Osteocyte (in vitro differentiated cells): Measurements from ENCODE around the gene SRP68. TPM values are rescaled to one million over a fixed set of nuclear protein-coding genes. Genes with fewer than 3 reads are reported as not detected.
A peak's percentile ranks its signal among the peaks of the same experiment; 100 is the strongest.
"Not testable (repeated sequence)": the region's sequence is repeated elsewhere in the genome, so short reads cannot be mapped to it uniquely, and the experiment has no call there.

Source experiments
- DNase-seq: peaks from one replicate; pipeline ENCODE4 v3.0.0; 2021; ENCODE audit warnings: mixed read lengths; ENCODE audit not compliant: unreplicated experiment; ENCODE audit errors: extremely low spot score
- H3K27ac Mint-ChIP-seq: one replicate; pipeline ENCODE4 v1.8.0; 2021; ENCODE audit warnings: mild to moderate bottlenecking, mixed read lengths; ENCODE audit not compliant: unreplicated experiment
- H3K27me3 Mint-ChIP-seq: one replicate; pipeline ENCODE4 v1.8.0; 2021; ENCODE audit warnings: mixed read lengths; ENCODE audit not compliant: unreplicated experiment
- H3K36me3 Mint-ChIP-seq: one replicate; pipeline ENCODE4 v1.8.0; 2021; ENCODE audit warnings: mixed read lengths; ENCODE audit not compliant: unreplicated experiment
- H3K4me1 Mint-ChIP-seq: one replicate; pipeline ENCODE4 v1.8.0; 2021; ENCODE audit warnings: mixed read lengths; ENCODE audit not compliant: unreplicated experiment
- H3K4me3 Mint-ChIP-seq: one replicate; pipeline ENCODE4 v1.8.0; 2021; ENCODE audit warnings: mild to moderate bottlenecking, moderate library complexity, mixed read lengths; ENCODE audit not compliant: unreplicated experiment
- H3K9me3 Mint-ChIP-seq: one replicate; pipeline ENCODE4 v1.8.0; 2021; ENCODE audit warnings: mixed read lengths; ENCODE audit not compliant: unreplicated experiment
- CTCF ChIP-seq: fragments of 200-600 bp; sonication (generic); IDR thresholded peaks from 2 replicates; pipeline ENCODE4 v1.5.0; 2021; ENCODE audit warnings: antibody characterized with exemption, mild to moderate bottlenecking, moderate library complexity
- total RNA-seq: library from RNA; stranded (reverse); gene quantifications from 2 replicates; pipeline ENCODE4 v1.2.1, GENCODE V29; 2021

SRP68 gene
- total RNA-seq, 1 donor from 2014 or later: 74.7 TPM

GRCh38 chr17:76065775-76066174, 6.5 kb downstream of the SRP68 start:
- Mint-ChIP-seq H3K9me3 (no peaks in the 10 kb centered on the region), H3K27ac (no peak overlapping the region), H3K36me3 (peaks cover 43% of the 10 kb centered on the region), H3K27me3 (no peaks in the 10 kb centered on the region), H3K4me1 (peaks cover 7% of the 10 kb centered on the region), H3K4me3 (no peak overlapping the region)
- DNase-seq: no peak
- no peak for TF ChIP-seq CTCF

GRCh38 chr17:76063875-76064546, 8.3 kb downstream of the SRP68 start:
- H3K36me3 Mint-ChIP-seq: peaks cover 53% of the 10 kb centered on the region
- TF ChIP-seq CTCF: no peak

GRCh38 chr17:76058264-76058663, 14.1 kb downstream of the SRP68 start:
- Mint-ChIP-seq H3K36me3 (peaks cover 50% of the 10 kb centered on the region), H3K4me1 (peaks cover 11% of the 10 kb centered on the region)
- not testable (repeated sequence) for H3K27ac Mint-ChIP-seq, DNase-seq, H3K27me3 Mint-ChIP-seq, H3K4me3 Mint-ChIP-seq, H3K9me3 Mint-ChIP-seq

More at GRCh38 chr17:76063875-76064546, 8.3 kb downstream of the SRP68 start:
- Mint-ChIP-seq H3K27me3 (no peaks in the 10 kb centered on the region), H3K4me3 (no peak overlapping the region), H3K27ac (no peak overlapping the region), H3K4me1 (no peaks in the 10 kb centered on the region), H3K9me3 (no peaks in the 10 kb centered on the region)
- no peak for DNase-seq

- no peak overlapping the region for H3K4me3 Mint-ChIP-seq
- no peak overlapping the region for H3K27ac Mint-ChIP-seq
- H3K36me3 Mint-ChIP-seq: peaks cover 46% of the 10 kb centered on the region
- peaks cover 12% of the 10 kb centered on the region for H3K4me1 Mint-ChIP-seq
- no peak for DNase-seq
- no peaks in the 10 kb centered on the region for H3K27me3 Mint-ChIP-seq
- no peaks in the 10 kb centered on the region for H3K9me3 Mint-ChIP-seq
- TF ChIP-seq CTCF: no peak
Observed at GRCh38 chr17:76056882-76057281, 15.4 kb downstream of the SRP68 start.

GRCh38 chr17:76054112-76054476, 18.2 kb downstream of the SRP68 start:
- H3K9me3 Mint-ChIP-seq: no peaks in the 10 kb centered on the region
- H3K27me3 Mint-ChIP-seq: no peaks in the 10 kb centered on the region
- no peak for TF ChIP-seq CTCF
- no peak for DNase-seq
- H3K36me3 Mint-ChIP-seq: peaks cover 47% of the 10 kb centered on the region
- peaks cover 12% of the 10 kb centered on the region for H3K4me1 Mint-ChIP-seq
- peak overlapping the region; percentile 79 for H3K27ac Mint-ChIP-seq
- H3K4me3 Mint-ChIP-seq: no peak overlapping the region
